ENCODE measurements around the gene FAM120C.

FAM120C gene

DNA sequence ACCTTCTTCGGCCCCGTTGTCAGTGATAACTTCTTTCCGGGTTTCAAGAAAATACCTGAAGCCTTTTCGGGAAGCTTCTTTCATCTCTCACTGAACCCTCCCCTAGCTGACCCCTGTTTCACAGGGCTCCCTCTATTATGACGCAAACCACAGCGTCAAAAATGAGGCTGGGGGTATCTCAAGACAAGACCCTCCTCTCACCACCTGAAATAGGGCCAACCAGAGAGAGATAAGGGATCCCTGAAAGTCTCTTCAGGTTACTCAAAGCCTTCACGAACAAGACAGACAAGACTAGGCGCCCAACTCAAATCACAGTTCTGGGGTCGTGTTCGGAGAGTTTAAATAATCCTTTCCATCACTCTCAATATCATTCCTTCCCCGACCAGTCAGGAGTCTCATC is 140.0 kb downstream of the FAM120C start:
- DNase-seq (ENCODE audit: low read depth): no peak

DNA sequence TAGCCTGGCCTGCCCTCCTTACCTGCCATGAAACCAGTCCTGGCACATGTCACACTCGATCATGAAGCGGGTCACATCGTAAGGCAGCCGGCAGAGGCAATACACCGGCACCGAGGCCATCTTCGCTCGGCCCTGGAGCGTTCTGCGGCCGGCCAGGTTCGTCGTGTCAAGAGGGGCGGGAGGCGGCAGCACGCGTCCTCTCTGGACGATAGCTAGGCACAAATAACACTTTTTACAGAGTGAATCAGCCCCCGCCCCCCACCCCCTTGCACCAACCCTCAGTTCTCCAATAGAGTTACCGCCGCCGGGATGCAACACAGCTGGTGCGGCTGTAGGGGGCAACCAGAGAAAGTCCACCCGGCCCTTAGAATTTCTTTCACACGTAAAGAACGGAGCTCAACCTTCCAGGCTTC is 140.4 kb downstream of the FAM120C start:
- peak; percentile 9 for DNase-seq (ENCODE audit: low read depth)

GRCh38 chrX:54030329-54030728 is 152.7 kb downstream of the FAM120C start:
- no peak for DNase-seq (ENCODE audit: low read depth)

DNA sequence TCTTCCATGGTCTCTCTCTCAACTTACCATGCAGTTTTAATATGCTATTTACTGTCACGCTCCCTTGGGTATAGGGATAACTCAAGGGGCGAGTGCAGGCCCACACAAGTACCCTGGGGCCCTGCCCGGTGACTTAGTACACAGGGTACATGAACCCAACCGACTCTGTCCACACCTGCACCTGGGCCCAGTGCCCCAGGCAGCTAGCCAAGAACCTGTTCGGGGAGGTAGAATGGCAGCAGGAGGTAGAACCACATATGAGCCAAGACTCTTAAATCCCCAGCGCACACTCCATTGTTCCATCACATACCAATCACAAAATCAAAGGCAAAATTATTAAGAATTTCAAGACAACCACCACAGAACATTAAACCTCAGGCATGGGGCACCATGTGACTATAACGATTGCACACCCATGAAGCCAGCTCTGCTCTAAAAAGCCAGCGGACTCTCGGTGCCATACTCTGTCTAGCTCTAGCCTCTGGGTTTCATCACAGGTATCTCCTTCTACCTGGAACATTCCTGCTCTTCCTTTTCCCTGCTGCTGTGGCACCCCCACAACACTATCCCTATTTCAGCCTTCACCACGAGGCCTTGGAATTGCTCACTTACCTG is 153.4 kb downstream of the FAM120C start:
- DNase-seq (ENCODE audit: low read depth): no peak

- DNase-seq (ENCODE audit: low read depth): no peak
These were observed 158.7 kb downstream of the FAM120C start for GRCh38 chrX:54024350-54024749.

Data from stimulated activated CD8-positive, alpha-beta memory T cell treated with anti-CD3 and anti-CD28 coated beads, Interleukin-4, amount 100 ng/mL, for 24 hours (primary cell).